ENCODE data around the gene DYSF. TPM values are rescaled to one million over a fixed set of nuclear protein-coding genes. Genes with fewer than 3 reads are reported as not detected.

The DYSF gene
- total RNA-seq, 4 donors from 2014 or later: 1.7 to 5.0 (median 2.6) TPM

DNA sequence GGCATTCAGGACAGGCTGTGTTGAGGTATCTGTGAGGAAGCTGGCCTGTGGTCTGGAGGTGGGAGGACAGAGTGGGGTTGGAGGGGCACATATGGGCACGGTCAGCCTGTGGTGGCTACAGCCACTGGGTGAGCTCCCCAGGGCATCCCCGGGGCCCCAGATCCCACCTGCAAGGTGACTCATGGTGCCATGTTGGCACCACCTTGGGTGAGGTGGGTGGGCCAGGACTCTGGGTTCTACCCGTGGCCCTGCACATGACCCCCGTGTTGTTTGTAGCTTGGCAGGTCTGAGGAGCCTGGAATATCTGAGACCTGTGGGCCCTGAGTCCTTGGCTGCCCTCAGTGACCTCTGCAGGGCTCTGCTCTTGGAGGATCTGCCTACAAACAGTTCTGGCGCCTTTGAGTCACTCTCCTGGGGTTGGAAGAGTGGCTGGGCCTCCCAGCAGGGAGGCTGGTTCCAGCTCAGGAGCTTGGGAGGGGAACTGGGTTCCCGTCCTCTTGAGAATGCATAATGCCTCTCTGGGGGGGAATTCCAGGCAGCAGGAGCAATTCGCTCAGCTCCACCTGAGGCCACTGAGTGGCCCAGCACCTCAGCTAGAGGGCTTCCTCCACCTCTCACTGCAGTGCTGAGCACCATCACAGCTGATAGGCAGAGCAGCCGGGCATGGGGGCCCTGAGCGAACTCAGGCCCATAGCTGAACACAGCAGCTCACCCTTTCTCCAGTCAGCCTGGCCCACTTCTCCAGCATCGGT lies 105.1 kb downstream of the DYSF start:
- WGBS: 91% methylated on average over 7 of the region's 10 CpGs
- Histone ChIP-seq H3K36me3 (no peaks in the 10 kb centered on the region), H3K4me3 (no peak overlapping the region), H3K27me3 (peaks cover 17% of the 10 kb centered on the region), H3K9me3 (no peaks in the 10 kb centered on the region), H3K4me1 (peaks cover 5% of the 10 kb centered on the region), H3K27ac (no peak overlapping the region)
- no peak for DNase-seq (ENCODE audit: low spot score in 2 of 2)
- TF ChIP-seq POLR2AphosphoS5 (IDR thresholded peaks at IDR 0.05) (no peak), POLR2A (IDR thresholded peaks at IDR 0.05) (no peak), EP300 (IDR thresholded peaks at IDR 0.05) (no peak)
- TF ChIP-seq, protein P1, sequence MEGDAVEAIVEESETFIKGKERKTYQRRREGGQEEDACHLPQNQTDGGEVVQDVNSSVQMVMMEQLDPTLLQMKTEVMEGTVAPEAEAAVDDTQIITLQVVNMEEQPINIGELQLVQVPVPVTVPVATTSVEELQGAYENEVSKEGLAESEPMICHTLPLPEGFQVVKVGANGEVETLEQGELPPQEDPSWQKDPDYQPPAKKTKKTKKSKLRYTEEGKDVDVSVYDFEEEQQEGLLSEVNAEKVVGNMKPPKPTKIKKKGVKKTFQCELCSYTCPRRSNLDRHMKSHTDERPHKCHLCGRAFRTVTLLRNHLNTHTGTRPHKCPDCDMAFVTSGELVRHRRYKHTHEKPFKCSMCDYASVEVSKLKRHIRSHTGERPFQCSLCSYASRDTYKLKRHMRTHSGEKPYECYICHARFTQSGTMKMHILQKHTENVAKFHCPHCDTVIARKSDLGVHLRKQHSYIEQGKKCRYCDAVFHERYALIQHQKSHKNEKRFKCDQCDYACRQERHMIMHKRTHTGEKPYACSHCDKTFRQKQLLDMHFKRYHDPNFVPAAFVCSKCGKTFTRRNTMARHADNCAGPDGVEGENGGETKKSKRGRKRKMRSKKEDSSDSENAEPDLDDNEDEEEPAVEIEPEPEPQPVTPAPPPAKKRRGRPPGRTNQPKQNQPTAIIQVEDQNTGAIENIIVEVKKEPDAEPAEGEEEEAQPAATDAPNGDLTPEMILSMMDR (IDR thresholded peaks at IDR 0.05): no peak

DNA sequence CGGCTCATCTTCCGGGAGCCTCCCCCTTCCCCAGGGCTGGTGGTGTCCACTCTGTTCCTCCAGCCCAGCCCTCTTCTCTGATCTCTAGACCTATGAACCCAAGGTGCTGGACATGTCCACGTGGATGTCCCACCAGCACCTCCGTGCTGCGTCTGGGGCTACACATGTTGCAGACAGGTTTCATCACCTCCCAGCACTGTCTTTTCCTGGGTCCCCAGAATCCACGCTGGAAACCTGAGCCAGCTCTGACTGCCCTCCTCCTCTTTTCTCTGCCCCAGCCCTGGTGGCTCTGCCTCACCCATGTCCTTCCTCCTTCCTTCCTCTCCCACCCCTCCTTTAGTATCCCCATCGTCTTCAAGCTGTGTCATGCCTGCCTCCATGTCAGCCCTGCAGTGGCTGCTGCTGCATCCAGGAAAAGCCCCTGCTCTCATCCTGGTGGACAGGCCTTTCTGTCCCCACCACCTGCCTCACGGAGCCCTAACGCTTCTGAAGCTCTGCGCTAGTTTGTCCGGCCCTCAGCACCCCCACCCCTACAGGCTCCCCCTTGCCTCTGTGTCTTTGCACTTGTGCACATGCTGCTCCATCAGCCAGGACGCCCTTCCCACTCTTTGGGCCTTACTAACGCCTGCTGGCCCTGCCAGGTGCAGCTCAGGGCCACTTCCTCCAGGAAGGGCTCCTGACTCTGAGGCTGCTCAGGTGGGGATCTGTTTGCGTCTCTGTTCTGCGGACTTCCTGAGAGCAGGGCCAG lies 105.9 kb downstream of the DYSF start:
- peaks cover 17% of the 10 kb centered on the region for H3K27me3 ChIP-seq
- no peak for DNase-seq (ENCODE audit: low spot score in 2 of 2)
- no peak overlapping the region for H3K27ac ChIP-seq
- H3K4me1 ChIP-seq: peaks cover 5% of the 10 kb centered on the region
- no peak for TF ChIP-seq POLR2A (IDR thresholded peaks at IDR 0.05)
- no peak for TF ChIP-seq POLR2AphosphoS5 (IDR thresholded peaks at IDR 0.05)
- TF ChIP-seq, protein P1 (IDR thresholded peaks at IDR 0.05): no peak
- no peak for TF ChIP-seq EP300 (IDR thresholded peaks at IDR 0.05)
- no peaks in the 10 kb centered on the region for H3K36me3 ChIP-seq
- H3K9me3 ChIP-seq: no peaks in the 10 kb centered on the region
- 90% methylated on average over 13 of the region's 15 CpGs for WGBS
- H3K4me3 ChIP-seq: no peak overlapping the region

DNA sequence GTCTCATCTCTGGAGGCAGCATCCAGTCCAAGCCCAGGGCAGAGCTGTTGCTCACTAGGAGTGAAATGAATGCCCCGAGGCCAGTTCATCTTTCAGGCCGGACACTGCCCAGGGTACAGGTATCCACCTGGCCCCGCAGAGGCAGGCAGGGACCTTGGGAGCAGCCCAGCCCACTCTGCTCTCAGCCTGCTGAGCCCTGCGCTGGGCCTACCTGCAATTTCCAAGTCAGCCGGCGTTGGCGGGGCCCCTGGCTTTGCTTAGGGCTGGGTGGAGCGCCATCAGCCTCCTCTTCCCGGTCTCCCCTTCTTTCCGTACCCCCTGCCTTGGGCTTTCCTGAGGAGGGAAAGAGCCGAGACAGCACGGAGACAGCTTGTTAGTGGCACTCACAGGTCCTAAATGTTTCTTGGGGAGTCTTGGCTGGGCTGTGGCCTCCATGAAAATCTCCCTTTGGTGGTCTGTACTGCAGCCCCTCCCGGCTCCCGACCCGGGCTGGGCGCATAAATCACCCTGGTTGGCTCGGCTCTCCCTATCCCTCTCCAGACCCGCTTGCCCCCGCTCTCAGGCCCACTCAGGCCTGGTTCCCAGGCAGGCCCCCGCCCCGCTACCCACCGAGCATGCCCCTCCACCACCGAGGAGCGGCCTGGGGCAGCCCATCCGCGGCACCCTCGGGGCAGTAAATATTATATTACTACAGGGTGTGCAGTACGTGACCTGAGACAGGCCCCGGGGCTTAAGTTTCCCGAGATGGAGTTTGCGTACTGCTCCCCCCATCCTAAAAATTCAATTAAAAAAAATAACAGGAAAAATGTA lies 106.7 kb downstream of the DYSF start:
- peaks cover 17% of the 10 kb centered on the region for H3K27me3 ChIP-seq
- TF ChIP-seq POLR2A (IDR thresholded peaks at IDR 0.05) (no peak), EP300 (IDR thresholded peaks at IDR 0.05) (no peak), POLR2AphosphoS5 (IDR thresholded peaks at IDR 0.05) (no peak)
- TF ChIP-seq, protein P1 (IDR thresholded peaks at IDR 0.05): no peak
- H3K4me1 ChIP-seq: peaks cover 5% of the 10 kb centered on the region
- H3K27ac ChIP-seq: no peak overlapping the region
- no peaks in the 10 kb centered on the region for H3K36me3 ChIP-seq
- no peaks in the 10 kb centered on the region for H3K9me3 ChIP-seq
- 72% methylated on average over 20 of the region's 31 CpGs for WGBS
- no peak for DNase-seq (ENCODE audit: low spot score in 2 of 2)
- no peak overlapping the region for H3K4me3 ChIP-seq

DNA sequence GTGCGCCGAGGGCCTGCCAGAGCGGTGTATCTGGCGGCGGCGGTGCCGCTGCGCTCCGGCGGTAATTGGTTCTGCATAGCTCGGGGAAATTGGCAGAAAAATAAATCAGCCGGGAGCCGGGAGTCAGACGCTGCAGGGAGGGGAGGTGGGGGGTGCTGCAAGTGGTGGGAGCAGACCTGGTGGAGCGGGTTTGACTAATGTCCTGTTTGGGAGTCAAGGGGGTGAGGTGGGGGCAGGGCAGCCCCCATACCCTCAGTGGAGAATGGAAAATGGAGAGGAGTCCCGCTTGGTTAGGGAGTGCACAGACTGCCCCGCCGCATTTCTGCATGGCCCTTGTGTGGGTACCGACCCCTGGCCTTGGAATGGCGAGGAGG lies 107.3 kb downstream of the DYSF start:
- Histone ChIP-seq H3K27me3 (peaks cover 17% of the 10 kb centered on the region), H3K36me3 (no peaks in the 10 kb centered on the region), H3K9me3 (no peaks in the 10 kb centered on the region), H3K27ac (no peak overlapping the region), H3K4me1 (peaks cover 5% of the 10 kb centered on the region), H3K4me3 (no peak overlapping the region)
- DNase-seq (ENCODE audit: low spot score in 2 of 2): no peak
- WGBS: 55% methylated on average over 20 of the region's 20 CpGs
- TF ChIP-seq POLR2A (IDR thresholded peaks at IDR 0.05): no peak
- no peak for TF ChIP-seq EP300 (IDR thresholded peaks at IDR 0.05)
- TF ChIP-seq, protein P1 (IDR thresholded peaks at IDR 0.05): no peak
- no peak for TF ChIP-seq POLR2AphosphoS5 (IDR thresholded peaks at IDR 0.05)
